Measurements from ENCODE around the gene B3GNT5. TPM values are rescaled to one million over a fixed set of nuclear protein-coding genes. Genes with fewer than 3 reads are reported as not detected.

The B3GNT5 gene
- total and polyA plus RNA-seq, 9 of the 15 experiments (the other 6 are each of a cell fraction or from before 2014, with no cell fraction given) = 8.8 to 23.8 (median 14.4) TPM

GRCh38 chr3:183275418-183275817, 22.4 kb downstream of the B3GNT5 start (continued):
- TF ChIP-seq ZBTB5 (IDR thresholded peaks at IDR 0.05) (no peak), E2F5 (CRISPR knock-in tag; IDR thresholded peaks at IDR 0.05) (no peak), C11orf30 (IDR thresholded peaks at IDR 0.05; ENCODE audit: low read depth) (peak; percentile 58), MXD1 (CRISPR knock-in tag; IDR thresholded peaks at IDR 0.05; ENCODE audit: borderline replicate concordance, poor library complexity, severe bottlenecking) (no peak), STAG1 (CRISPR knock-in tag; IDR thresholded peaks at IDR 0.05; ENCODE audit: borderline replicate concordance) (no peak), ZNF695 (CRISPR knock-in tag; IDR thresholded peaks at IDR 0.05) (no peak), E2F4 (CRISPR knock-in tag; IDR thresholded peaks at IDR 0.05; ENCODE audit: low read depth) (no peak), TSHZ1 (CRISPR knock-in tag; IDR thresholded peaks at IDR 0.05) (no peak), CREB1 (IDR thresholded peaks at IDR 0.05) (no peak), CREB1 (CRISPR knock-in tag; IDR thresholded peaks at IDR 0.05) (no peak), PATZ1 (CRISPR knock-in tag; IDR thresholded peaks at IDR 0.05; ENCODE audit: borderline replicate concordance) (no peak), RNF219 (CRISPR knock-in tag; IDR thresholded peaks at IDR 0.05) (no peak), NFE2 (IDR thresholded peaks at IDR 0.05; ENCODE audit: low read depth) (peak; percentile 80), GABPA (tag; conservative IDR thresholded peaks at IDR 0.05; ENCODE audit: low read depth) (no peak), SAFB2 (IDR thresholded peaks at IDR 0.05; ENCODE audit: borderline replicate concordance, low read depth, low read length, severe bottlenecking) (no peak)
